Caco-2 (cell line): ENCODE results near the gene SCFD2. TPM values are rescaled to one million over a fixed set of nuclear protein-coding genes. Genes with fewer than 3 reads are reported as not detected.

Source experiments
- BruUV-seq: library from RNA; stranded (reverse); fragments of 400-500 nt; replicated peaks from 2 replicates; lab custom pipeline; 2021; lab: Mats Ljungman, UMichigan
- CTCF ChIA-PET: fragments of 300-600 bp; sonication (Branson Sonifier 250); formaldehyde crosslinking; loops from one replicate; lab custom pipeline; 2022; ENCODE audit warnings: antibody characterized with exemption; lab: Charles Lee
- POLR2A ChIA-PET: fragments of 300-600 bp; sonication (Branson Sonifier 250); formaldehyde crosslinking; loops from one replicate; lab custom pipeline; 2022; ENCODE audit warnings: antibody characterized with exemption; lab: Charles Lee
- DNase-seq, 2 experiments: peaks; one replicate each; pipeline versions ENCODE4 v3.0.0 to v3.0.0-alpha.2; 2020 to 2022
- H3K27me3 ChIP-seq: replicated peaks from 2 replicates; pipeline ENCODE4 v1.6.0; 2011; ENCODE audit warnings: low read length; ENCODE audit not compliant: control insufficient read depth, insufficient read depth
- H3K36me3 ChIP-seq: 2 replicates; pipeline ENCODE4 v1.5.1; 2011; ENCODE audit warnings: low read length; ENCODE audit not compliant: control insufficient read depth, insufficient read depth
- H3K4me1 ChIP-seq: fragments of 250-450 bp; sonication (Bioruptor Pico); 2 replicates; pipeline ENCODE4 v1.5.1; 2020; ENCODE audit warnings: mild to moderate bottlenecking
- H3K4me3 ChIP-seq: 2 replicates; pipeline ENCODE4 v1.5.1; 2011; ENCODE audit warnings: low read depth, mild to moderate bottlenecking, control low read depth, low read length
- H3K9me3 ChIP-seq: fragments of 250-450 bp; sonication (Bioruptor Pico); 2 replicates; pipeline ENCODE4 v1.5.1; 2020; ENCODE audit warnings: mild to moderate bottlenecking, moderate library complexity
- H3K27ac Mint-ChIP-seq: one replicate; pipeline ENCODE4 v1.8.0; 2022; ENCODE audit warnings: mixed read lengths; ENCODE audit not compliant: unreplicated experiment
- H3K27me3 Mint-ChIP-seq: one replicate; pipeline ENCODE4 v1.8.0; 2022; ENCODE audit warnings: mixed read lengths; ENCODE audit not compliant: insufficient read depth, unreplicated experiment
- H3K36me3 Mint-ChIP-seq: one replicate; pipeline ENCODE4 v1.8.0; 2022; ENCODE audit warnings: mild to moderate bottlenecking, mixed read lengths; ENCODE audit not compliant: insufficient read depth, unreplicated experiment
- H3K4me1 Mint-ChIP-seq: one replicate; pipeline ENCODE4 v1.8.0; 2022; ENCODE audit warnings: low read depth, mixed read lengths; ENCODE audit not compliant: unreplicated experiment
- H3K4me3 Mint-ChIP-seq: one replicate; pipeline ENCODE4 v1.8.0; 2022; ENCODE audit warnings: mild to moderate bottlenecking, moderate library complexity, mixed read lengths; ENCODE audit not compliant: unreplicated experiment
- H3K9me3 Mint-ChIP-seq: one replicate; pipeline ENCODE4 v1.8.0; 2022; ENCODE audit warnings: mixed read lengths; ENCODE audit not compliant: unreplicated experiment
- intact Hi-C: fragments of 100-400 bp; cut with micrococcal nuclease; formaldehyde crosslinking; loops from one replicate; pipeline ENCODE4 v1.10.0; 2022; ENCODE audit not compliant: unreplicated experiment
- total RNA-seq: library from RNA; stranded (reverse); gene quantifications from 2 replicates; pipeline ENCODE4 v1.2.3, GENCODE V29; 2022
- TF ChIP-seq, protein P1 (sequence below), 2 experiments: fragments of 200-600 bp in 1 of 2; IDR thresholded peaks; 1 replicate in 1 of 2; 2 replicates in 1 of 2; pipeline versions ENCODE4 v1.5.1 to v1.8.0; 2011 to 2022; ENCODE audit warnings: antibody characterized with exemption in 1 of 2, control low read depth in 1 of 2, inconsistent platforms in 1 of 2, low read depth in 1 of 2, low read length in 1 of 2, mild to moderate bottlenecking in 1 of 2, moderate library complexity in 1 of 2; ENCODE audit not compliant: insufficient read depth in 1 of 2, severe bottlenecking in 1 of 2, unreplicated experiment in 1 of 2

SCFD2 gene
- total RNA-seq, 1 experiment from 2014 or later, result 12.2 TPM

DNA sequence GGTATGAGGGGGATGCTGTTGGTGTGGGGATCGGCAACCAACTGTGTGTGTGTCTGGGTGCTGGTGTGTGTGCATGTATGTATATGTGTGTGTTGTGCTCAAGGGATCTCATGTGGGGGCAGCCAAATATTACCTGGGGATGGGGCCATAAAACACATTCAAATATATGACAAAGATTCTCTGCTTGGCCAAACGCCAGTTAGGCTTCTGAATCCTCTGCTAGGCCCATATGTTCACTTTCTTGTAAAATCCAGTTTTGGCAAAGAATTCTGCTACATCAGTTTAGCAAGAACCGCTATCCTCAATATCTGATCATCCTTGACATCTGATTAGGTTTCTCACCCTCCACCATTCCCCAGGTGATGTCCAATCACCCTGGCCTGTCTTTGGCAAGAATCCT lies 397.2 kb downstream of the SCFD2 start:
- no peak for DNase-seq

DNA sequence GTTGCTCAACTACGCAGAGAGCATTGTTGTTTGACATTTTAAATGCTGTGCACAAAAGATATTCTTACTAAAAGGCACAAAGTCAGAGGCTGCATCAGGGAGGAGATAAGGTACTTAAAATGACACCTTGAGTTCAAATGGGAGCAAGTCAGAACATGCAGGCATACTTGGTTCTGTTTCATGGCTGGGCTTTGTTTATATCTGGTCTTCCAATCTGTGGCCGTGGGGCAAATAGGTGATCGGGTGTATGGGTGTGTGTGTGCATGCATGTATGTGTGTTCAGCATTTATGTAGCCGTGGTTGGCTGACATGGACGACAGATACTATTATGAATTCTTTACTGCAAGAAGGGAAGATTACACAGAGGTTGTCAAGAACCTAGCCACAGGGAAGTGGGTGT lies 397.6 kb downstream of the SCFD2 start:
- no peaks in the 10 kb centered on the region for H3K36me3 ChIP-seq
- Mint-ChIP-seq H3K27me3 (no peaks in the 10 kb centered on the region), H3K9me3 (no peaks in the 10 kb centered on the region), H3K36me3 (no peaks in the 10 kb centered on the region), H3K27ac (no peak overlapping the region), H3K4me1 (peaks cover 6% of the 10 kb centered on the region), H3K4me3 (no peak overlapping the region)
- H3K4me1 ChIP-seq, result no peaks in the 10 kb centered on the region
- no peak for DNase-seq
- no TSS peak for BruUV-seq
- intact Hi-C loops, result no loop called here
- ChIA-PET POLR2A (no interaction called here), CTCF (no interaction called here)
- TF ChIP-seq, protein P1, sequence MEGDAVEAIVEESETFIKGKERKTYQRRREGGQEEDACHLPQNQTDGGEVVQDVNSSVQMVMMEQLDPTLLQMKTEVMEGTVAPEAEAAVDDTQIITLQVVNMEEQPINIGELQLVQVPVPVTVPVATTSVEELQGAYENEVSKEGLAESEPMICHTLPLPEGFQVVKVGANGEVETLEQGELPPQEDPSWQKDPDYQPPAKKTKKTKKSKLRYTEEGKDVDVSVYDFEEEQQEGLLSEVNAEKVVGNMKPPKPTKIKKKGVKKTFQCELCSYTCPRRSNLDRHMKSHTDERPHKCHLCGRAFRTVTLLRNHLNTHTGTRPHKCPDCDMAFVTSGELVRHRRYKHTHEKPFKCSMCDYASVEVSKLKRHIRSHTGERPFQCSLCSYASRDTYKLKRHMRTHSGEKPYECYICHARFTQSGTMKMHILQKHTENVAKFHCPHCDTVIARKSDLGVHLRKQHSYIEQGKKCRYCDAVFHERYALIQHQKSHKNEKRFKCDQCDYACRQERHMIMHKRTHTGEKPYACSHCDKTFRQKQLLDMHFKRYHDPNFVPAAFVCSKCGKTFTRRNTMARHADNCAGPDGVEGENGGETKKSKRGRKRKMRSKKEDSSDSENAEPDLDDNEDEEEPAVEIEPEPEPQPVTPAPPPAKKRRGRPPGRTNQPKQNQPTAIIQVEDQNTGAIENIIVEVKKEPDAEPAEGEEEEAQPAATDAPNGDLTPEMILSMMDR (IDR thresholded peaks at IDR 0.05; ENCODE audit: insufficient read depth in 1 of 2, low read depth in 1 of 2, low read length in 1 of 2, severe bottlenecking in 1 of 2, unreplicated experiment in 1 of 2), result no peak
- no peaks in the 10 kb centered on the region for H3K9me3 ChIP-seq
- H3K27me3 ChIP-seq, result no peaks in the 10 kb centered on the region
- no peak overlapping the region for H3K4me3 ChIP-seq

More for the DNA sequence above, 397.2 kb downstream of the SCFD2 start:
- Mint-ChIP-seq H3K36me3 (no peaks in the 10 kb centered on the region), H3K27ac (no peak overlapping the region), H3K4me1 (peaks cover 6% of the 10 kb centered on the region), H3K9me3 (no peaks in the 10 kb centered on the region), H3K27me3 (no peaks in the 10 kb centered on the region), H3K4me3 (no peak overlapping the region)
- Histone ChIP-seq H3K27me3 (no peaks in the 10 kb centered on the region), H3K4me1 (no peaks in the 10 kb centered on the region), H3K36me3 (no peaks in the 10 kb centered on the region), H3K4me3 (no peak overlapping the region), H3K9me3 (no peaks in the 10 kb centered on the region)
- TF ChIP-seq, protein P1 (IDR thresholded peaks at IDR 0.05; ENCODE audit: insufficient read depth in 1 of 2, low read depth in 1 of 2, low read length in 1 of 2, severe bottlenecking in 1 of 2, unreplicated experiment in 1 of 2), result no peak
- CTCF ChIA-PET, result no interaction called here
- POLR2A ChIA-PET, result no interaction called here
- no TSS peak for BruUV-seq
- intact Hi-C loops, result no loop called here

DNA sequence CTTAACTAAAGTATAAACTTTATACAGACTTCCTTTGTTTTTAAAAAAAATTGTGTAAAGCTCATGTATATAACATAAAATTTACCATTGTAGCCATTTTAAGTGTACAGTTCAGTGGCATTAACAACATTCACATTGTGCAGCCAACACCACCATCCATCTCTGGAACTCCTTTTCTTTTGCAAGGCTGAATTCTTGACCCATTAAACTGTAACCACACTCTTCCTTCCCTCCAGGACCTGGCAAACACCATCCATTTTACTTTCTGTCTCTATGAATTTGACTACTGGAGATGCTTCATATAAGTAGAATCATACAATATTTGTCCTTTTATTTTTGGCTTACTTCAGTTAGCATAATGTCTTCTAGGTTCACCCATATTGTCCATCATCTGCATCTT lies 399.1 kb downstream of the SCFD2 start:
- Mint-ChIP-seq H3K4me3 (no peak overlapping the region), H3K36me3 (no peaks in the 10 kb centered on the region), H3K27ac (no peak overlapping the region), H3K4me1 (peaks cover 6% of the 10 kb centered on the region), H3K9me3 (no peaks in the 10 kb centered on the region), H3K27me3 (no peaks in the 10 kb centered on the region)
- Histone ChIP-seq H3K9me3 (no peaks in the 10 kb centered on the region), H3K27me3 (no peaks in the 10 kb centered on the region), H3K36me3 (no peaks in the 10 kb centered on the region), H3K4me3 (no peak overlapping the region), H3K4me1 (no peaks in the 10 kb centered on the region)
- intact Hi-C loops, result no loop called here
- no peak for DNase-seq
- ChIA-PET POLR2A (no interaction called here), CTCF (no interaction called here)
- TF ChIP-seq, protein P1 (IDR thresholded peaks at IDR 0.05; ENCODE audit: insufficient read depth in 1 of 2, low read depth in 1 of 2, low read length in 1 of 2, severe bottlenecking in 1 of 2, unreplicated experiment in 1 of 2), result no peak
- BruUV-seq, result no TSS peak
